Measurements from ENCODE around the gene ACCS. TPM values are rescaled to one million over a fixed set of nuclear protein-coding genes. Genes with fewer than 3 reads are reported as not detected.

ACCS gene
- total RNA-seq, 4 donors from 2014 or later = 17.7 to 45.8 (median 31.5) TPM

DNA sequence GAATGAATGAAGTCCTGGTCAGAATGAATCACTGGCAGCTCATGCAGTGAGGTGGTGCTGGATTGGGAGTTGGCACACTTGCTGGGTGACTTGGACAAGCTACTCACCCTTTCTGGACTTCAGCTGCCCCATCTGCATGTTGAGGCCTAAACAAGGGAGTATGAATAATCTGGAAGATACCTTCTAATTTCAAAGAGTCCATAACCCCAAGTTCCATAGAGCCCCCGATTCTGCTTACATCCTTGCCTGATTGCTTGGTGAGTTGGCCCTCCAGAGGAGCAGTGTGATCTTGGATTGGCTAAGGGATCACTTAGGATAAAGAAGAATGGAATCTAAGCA, 36.6 kb upstream of the ACCS start:
- H3K4me3 ChIP-seq = no peak overlapping the region
- H3K27me3 ChIP-seq = no peaks in the 10 kb centered on the region
- DNase-seq (ENCODE audit: low spot score in 2 of 2) = no peak
- H3K27ac ChIP-seq = peak overlapping the region in 1 of 4 donors; percentile 82
- TF ChIP-seq EP300 (IDR thresholded peaks at IDR 0.05) = no peak
- no peak for TF ChIP-seq POLR2A (IDR thresholded peaks at IDR 0.05)
- TF ChIP-seq, protein P1, sequence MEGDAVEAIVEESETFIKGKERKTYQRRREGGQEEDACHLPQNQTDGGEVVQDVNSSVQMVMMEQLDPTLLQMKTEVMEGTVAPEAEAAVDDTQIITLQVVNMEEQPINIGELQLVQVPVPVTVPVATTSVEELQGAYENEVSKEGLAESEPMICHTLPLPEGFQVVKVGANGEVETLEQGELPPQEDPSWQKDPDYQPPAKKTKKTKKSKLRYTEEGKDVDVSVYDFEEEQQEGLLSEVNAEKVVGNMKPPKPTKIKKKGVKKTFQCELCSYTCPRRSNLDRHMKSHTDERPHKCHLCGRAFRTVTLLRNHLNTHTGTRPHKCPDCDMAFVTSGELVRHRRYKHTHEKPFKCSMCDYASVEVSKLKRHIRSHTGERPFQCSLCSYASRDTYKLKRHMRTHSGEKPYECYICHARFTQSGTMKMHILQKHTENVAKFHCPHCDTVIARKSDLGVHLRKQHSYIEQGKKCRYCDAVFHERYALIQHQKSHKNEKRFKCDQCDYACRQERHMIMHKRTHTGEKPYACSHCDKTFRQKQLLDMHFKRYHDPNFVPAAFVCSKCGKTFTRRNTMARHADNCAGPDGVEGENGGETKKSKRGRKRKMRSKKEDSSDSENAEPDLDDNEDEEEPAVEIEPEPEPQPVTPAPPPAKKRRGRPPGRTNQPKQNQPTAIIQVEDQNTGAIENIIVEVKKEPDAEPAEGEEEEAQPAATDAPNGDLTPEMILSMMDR (IDR thresholded peaks at IDR 0.05) = no peak
- peaks cover 0 to 15% (median 0%) of the 10 kb centered on the region in 4 donors for H3K9me3 ChIP-seq
- WGBS, 2 donors = 95 to 100% methylated on average over 1 of the region's 1 CpG
- no peaks in the 10 kb centered on the region for H3K36me3 ChIP-seq
- H3K4me1 ChIP-seq = peaks cover 0 to 37% (median 12%) of the 10 kb centered on the region in 4 donors

DNA sequence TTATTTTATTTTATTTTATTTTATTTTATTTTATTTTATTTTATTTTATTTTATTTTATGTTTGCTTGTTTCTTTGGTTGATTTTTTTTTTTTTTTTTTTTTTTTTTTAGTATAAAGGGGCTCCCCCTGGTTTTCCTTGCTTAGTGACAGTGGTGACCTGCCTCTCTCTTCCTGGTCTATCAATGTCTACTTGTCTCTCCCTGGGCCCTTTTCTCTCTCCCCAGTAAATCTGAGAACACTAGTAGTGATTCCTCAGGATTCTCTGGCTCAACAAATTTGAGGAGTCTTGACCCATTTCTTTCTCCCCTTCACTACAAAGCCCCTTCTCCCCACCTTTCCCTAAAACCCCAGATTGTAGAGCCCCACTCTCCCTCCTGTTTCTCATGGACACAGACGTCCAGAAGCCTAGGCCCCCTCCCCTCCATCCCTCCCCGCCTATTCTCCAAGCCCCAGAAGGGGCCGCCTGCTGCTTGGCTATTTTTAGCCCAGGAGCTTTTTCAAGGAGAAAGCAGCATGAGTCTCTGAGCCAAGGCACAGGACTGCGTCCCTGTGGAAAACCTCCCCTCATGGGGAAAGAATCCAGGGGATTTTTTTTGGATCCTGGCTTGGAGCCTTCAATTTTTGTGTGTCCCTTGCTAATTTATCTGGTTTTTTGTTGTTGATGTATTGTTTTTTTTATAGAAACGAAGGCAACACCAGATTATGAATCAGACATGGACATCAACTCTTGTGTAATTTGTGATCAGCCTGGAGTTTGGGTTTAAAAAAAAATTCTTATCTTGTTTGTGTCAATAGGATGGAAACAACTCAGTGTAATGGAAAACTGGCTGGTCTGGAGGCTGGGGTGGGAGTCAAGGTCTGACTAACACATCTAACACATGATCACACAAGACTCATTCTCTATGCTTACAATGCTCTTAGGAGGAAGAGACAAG, 35.8 kb upstream of the ACCS start:
- H3K9me3 ChIP-seq = peaks cover 0 to 15% (median 0%) of the 10 kb centered on the region in 4 donors
- H3K27ac ChIP-seq = peak overlapping the region in 3 of 4 donors; percentile 11 to 82 (median 77)
- 28 to 30% methylated on average over 5 of the region's 5 CpGs for WGBS, 2 donors
- H3K4me3 ChIP-seq = no peak overlapping the region
- no peak for DNase-seq (ENCODE audit: low spot score in 2 of 2)
- H3K4me1 ChIP-seq = peaks cover 0 to 37% (median 12%) of the 10 kb centered on the region in 4 donors
- H3K27me3 ChIP-seq = no peaks in the 10 kb centered on the region
- no peaks in the 10 kb centered on the region for H3K36me3 ChIP-seq
- no peak for TF ChIP-seq POLR2A (IDR thresholded peaks at IDR 0.05)
- TF ChIP-seq EP300 (IDR thresholded peaks at IDR 0.05) = peak in 1 of 2 donors; percentile 47

DNA sequence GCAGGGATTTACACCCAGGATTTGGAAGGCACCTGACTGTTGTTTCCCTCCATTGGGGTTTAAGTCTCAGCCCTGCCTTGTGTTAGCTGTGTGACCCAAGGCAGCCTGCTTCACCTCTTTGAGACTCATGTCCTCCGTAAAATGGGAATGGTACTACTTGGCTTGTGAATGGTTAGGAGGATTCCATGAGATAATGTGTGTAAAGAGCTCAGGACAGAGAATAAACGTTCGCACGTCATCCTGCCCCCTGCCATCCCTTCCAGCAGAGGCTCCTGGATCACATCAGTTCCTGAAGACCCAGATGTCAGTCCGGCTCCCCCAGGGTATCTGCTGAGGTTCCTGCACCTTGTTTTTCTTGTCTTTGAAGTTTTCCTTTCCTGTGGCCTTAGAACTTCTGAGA, 35.1 kb upstream of the ACCS start:
- peaks cover 0 to 37% (median 12%) of the 10 kb centered on the region in 4 donors for H3K4me1 ChIP-seq
- WGBS, 2 donors = 74 to 89% methylated on average over 5 of the region's 5 CpGs

DNA sequence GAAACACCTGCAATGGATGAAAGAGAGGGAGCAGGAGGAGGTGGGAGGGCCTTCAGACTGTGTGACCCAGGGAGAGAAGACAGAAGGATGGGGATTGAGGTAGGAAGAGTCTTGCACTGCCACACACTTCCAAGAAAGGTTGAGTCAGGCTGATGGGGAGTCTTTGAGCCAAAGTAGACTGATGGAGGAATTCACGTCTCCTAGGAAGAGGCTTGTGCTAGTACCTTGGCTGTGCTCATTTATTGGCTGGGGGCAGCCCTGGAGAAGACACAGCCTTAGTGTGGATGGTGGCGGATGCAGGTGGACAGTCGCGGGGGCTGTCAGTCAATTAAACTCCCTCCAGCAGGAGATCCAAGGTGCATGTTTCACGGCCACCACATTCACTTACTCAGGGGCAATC, 34.5 kb upstream of the ACCS start:
- H3K4me3 ChIP-seq = no peak overlapping the region
- no peak for DNase-seq (ENCODE audit: low spot score in 2 of 2)
- H3K27me3 ChIP-seq = no peaks in the 10 kb centered on the region
- TF ChIP-seq EP300 (IDR thresholded peaks at IDR 0.05) = no peak
- no peak for TF ChIP-seq POLR2A (IDR thresholded peaks at IDR 0.05)
- TF ChIP-seq, protein P1 (IDR thresholded peaks at IDR 0.05) = no peak
- H3K27ac ChIP-seq = peak overlapping the region in 3 of 4 donors; percentile 42 to 82 (median 77)
- H3K36me3 ChIP-seq = no peaks in the 10 kb centered on the region
- H3K4me1 ChIP-seq = peaks cover 0 to 38% (median 12%) of the 10 kb centered on the region in 4 donors
- peaks cover 0 to 4% (median 0%) of the 10 kb centered on the region in 4 donors for H3K9me3 ChIP-seq
- 89 to 96% methylated on average over 5 of the region's 5 CpGs for WGBS, 2 donors

More for the DNA sequence above, 35.1 kb upstream of the ACCS start:
- Histone ChIP-seq H3K27me3 (no peaks in the 10 kb centered on the region), H3K9me3 (peaks cover 0 to 10% (median 0%) of the 10 kb centered on the region in 4 donors), H3K4me3 (no peak overlapping the region), H3K36me3 (no peaks in the 10 kb centered on the region), H3K27ac (peak overlapping the region in 3 of 4 donors; percentile 11 to 82 (median 77))
- TF ChIP-seq POLR2A (IDR thresholded peaks at IDR 0.05) (no peak), EP300 (IDR thresholded peaks at IDR 0.05) (no peak)
- TF ChIP-seq, protein P1 (IDR thresholded peaks at IDR 0.05) = no peak
- no peak for DNase-seq (ENCODE audit: low spot score in 2 of 2)

DNA sequence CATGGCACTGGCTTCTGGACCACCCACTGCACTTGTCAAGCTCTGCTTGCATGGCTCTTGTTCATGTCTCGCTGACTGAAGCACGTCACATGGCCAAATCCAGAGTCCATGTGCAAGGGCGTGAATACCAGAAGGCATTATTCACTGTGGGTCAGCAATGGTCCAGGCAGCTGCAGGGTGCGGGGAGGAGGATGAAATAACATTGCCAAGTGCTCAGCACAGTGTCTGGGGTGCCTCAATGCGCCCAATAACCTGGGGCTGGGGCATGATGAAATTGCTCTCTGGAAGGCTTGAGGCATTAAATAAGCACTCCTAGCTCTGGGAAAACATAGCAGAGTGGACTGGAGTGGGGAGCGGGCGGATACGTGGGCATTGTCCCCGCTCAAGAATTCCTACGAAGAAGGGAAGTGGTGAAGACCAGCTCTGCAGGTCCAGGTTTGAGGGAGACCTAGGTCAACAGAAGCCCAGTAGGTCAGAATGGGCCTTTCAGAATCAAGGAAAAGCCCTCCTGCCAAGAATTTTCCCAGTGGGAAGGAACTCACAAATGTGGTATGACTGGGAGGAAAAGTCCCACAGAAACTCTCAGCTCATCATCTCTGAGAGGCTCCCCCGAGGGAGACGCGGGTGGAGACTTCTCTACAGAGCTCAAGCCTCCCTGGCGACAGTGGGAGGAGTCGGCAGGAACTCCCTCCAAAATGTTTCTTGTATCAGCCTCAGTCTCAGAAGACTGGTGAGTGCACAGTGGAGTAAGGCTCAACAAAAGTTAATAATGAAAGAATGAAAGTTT, 33.6 kb upstream of the ACCS start:
- TF ChIP-seq EP300 (IDR thresholded peaks at IDR 0.05) = peak in 1 of 2 donors; percentile 45
- TF ChIP-seq, protein P1 (IDR thresholded peaks at IDR 0.05) = no peak
- no peaks in the 10 kb centered on the region for H3K27me3 ChIP-seq
- no peak for DNase-seq (ENCODE audit: low spot score in 2 of 2)
- no peaks in the 10 kb centered on the region for H3K36me3 ChIP-seq
- no peak overlapping the region for H3K4me3 ChIP-seq
- peak overlapping the region in 3 of 4 donors; percentile 43 to 82 (median 79) for H3K27ac ChIP-seq
- H3K9me3 ChIP-seq = no peaks in the 10 kb centered on the region
- peaks cover 0 to 48% (median 15%) of the 10 kb centered on the region in 4 donors for H3K4me1 ChIP-seq
- WGBS, 2 donors = 49 to 50% methylated on average over 15 of the region's 15 CpGs

Data from tibial nerve (tissue), 4 donors.